HepG2 (cell line): Measurements from ENCODE around the gene KBTBD3. TPM values are rescaled to one million over a fixed set of nuclear protein-coding genes. Genes with fewer than 3 reads are reported as not detected.

Experiments used
- ATAC-seq: fragments of 200-7000 bp; cut with Tn5 transposase; 3 replicates; pipeline ENCODE4 v1.9.1; 2020; ENCODE audit warnings: mild to moderate bottlenecking, moderate library complexity
- BruUV-seq: library from RNA; stranded (reverse); fragments of 400-500 nt; replicated peaks from 2 replicates; lab custom pipeline; 2021; lab: Mats Ljungman, UMichigan
- CTCF ChIA-PET: fragments of 300-600 bp; formaldehyde crosslinking; extraction: SDS; loops from one replicate; lab custom pipeline; 2021; ENCODE audit warnings: low total read pairs, inconsistent platforms, low intra/inter-chr PET ratio; lab: Yijun Ruan, JAX
- POLR2A ChIA-PET: fragments of 350-600 bp; sonication (Branson Sonifier 250); formaldehyde crosslinking; loops from one replicate; lab custom pipeline; 2020; ENCODE audit warnings: antibody characterized with exemption, inconsistent platforms; lab: Yijun Ruan, JAX
- DNase-seq: peaks from one replicate; pipeline ENCODE4 v3.0.0-alpha.2; 2015; ENCODE audit warnings: low spot score
- FAIRE-seq: peaks from 3 replicates; lab custom pipeline; 2011; peaks lifted over from hg19 to GRCh38; lab: Jason Lieb, UNC
- H2AFZ ChIP-seq: one replicate; pipeline ENCODE4 v1.6.1; 2011; ENCODE audit warnings: low read length, inconsistent platforms
- H3K27ac ChIP-seq: fragments of 300-600 bp; 3 replicates; pipeline ENCODE4 v1.8.0; 2011; ENCODE audit warnings: mixed run types, mild to moderate bottlenecking, mixed read lengths, low read length, inconsistent platforms; ENCODE audit not compliant: insufficient read depth; ENCODE audit errors: extremely low read length
- H3K27me3 ChIP-seq, 2 experiments: fragments of 200-600 bp in 1 of 2; 2 replicates in 1 of 2; 3 replicates in 1 of 2; pipeline versions ENCODE4 v1.6.0 to v1.8.0; 2011; ENCODE audit warnings: low read length in 2 of 2, mild to moderate bottlenecking in 2 of 2, moderate library complexity in 2 of 2, inconsistent platforms in 1 of 2; ENCODE audit not compliant: insufficient read depth in 2 of 2, control insufficient read depth in 1 of 2
- H3K36me3 ChIP-seq, 2 experiments: fragments of 200-600 bp in 1 of 2; replicated peaks in 1 of 2; 2 replicates in 1 of 2; 3 replicates in 1 of 2; pipeline versions ENCODE4 v1.5.1 to v1.8.0; 2011; ENCODE audit warnings: low read length in 2 of 2, inconsistent platforms in 1 of 2; ENCODE audit not compliant: insufficient read depth in 2 of 2, control insufficient read depth in 1 of 2
- H3K4me1 ChIP-seq: 2 replicates; pipeline ENCODE4 v1.5.1; 2012; ENCODE audit warnings: low read length, inconsistent platforms; ENCODE audit not compliant: insufficient read depth
- H3K4me2 ChIP-seq: 2 replicates; pipeline ENCODE4 v1.6.0; 2011; ENCODE audit warnings: low read depth, low read length, inconsistent platforms
- H3K4me3 ChIP-seq, 3 experiments: fragments of 200-600 bp in 1 of 3; sonication (generic), shearing (Covaris generic) in 1 of 3; replicated peaks in 1 of 3; 2 replicates each; pipeline ENCODE4 v1.5.1; 2011 to 2016; ENCODE audit warnings: low read length in 3 of 3, inconsistent platforms in 2 of 3, low read depth in 2 of 3, mild to moderate bottlenecking in 2 of 3, control low read depth in 1 of 3, mixed read lengths in 1 of 3; ENCODE audit not compliant: insufficient read depth in 1 of 3
- H3K79me2 ChIP-seq: one replicate; pipeline ENCODE4 v1.6.1; 2011; ENCODE audit warnings: low read length, inconsistent platforms; ENCODE audit not compliant: insufficient read depth
- H3K9ac ChIP-seq: 2 replicates; pipeline ENCODE4 v1.6.0; 2011; ENCODE audit warnings: mild to moderate bottlenecking, low read depth, low read length, inconsistent platforms; ENCODE audit not compliant: insufficient read depth
- H3K9me3 ChIP-seq: 2 replicates; pipeline ENCODE4 v1.5.1; 2012; ENCODE audit warnings: mild to moderate bottlenecking, low read length
- H4K20me1 ChIP-seq: 2 replicates; pipeline ENCODE4 v1.6.0; 2011; ENCODE audit warnings: inconsistent platforms, mild to moderate bottlenecking, low read length, moderate library complexity; ENCODE audit not compliant: insufficient read depth
- IKZF5 ChIP-seq: IDR thresholded peaks from 2 replicates; pipeline ENCODE4 v1.6.1; 2018; ENCODE audit warnings: missing genetic modification reagents, mild to moderate bottlenecking, missing compliant biosample characterization
- KDM4B ChIP-seq: sonication (generic); formaldehyde crosslinking; IDR thresholded peaks from 2 replicates; pipeline ENCODE4 v1.4.0; 2020; ENCODE audit warnings: missing genetic modification reagents
- KLF12 ChIP-seq: sonication (generic); formaldehyde crosslinking; IDR thresholded peaks from 2 replicates; pipeline ENCODE4 v1.4.0; 2020; ENCODE audit warnings: missing genetic modification reagents, borderline replicate concordance
- KLF16 ChIP-seq, 2 experiments: sonication (generic) in 1 of 2; formaldehyde crosslinking in 1 of 2; IDR thresholded peaks; 2 replicates each; pipeline versions ENCODE4 v1.6.1 to v1.8.0; 2016 to 2023; ENCODE audit warnings: missing genetic modification reagents in 2 of 2, missing compliant biosample characterization in 1 of 2
- PAXIP1 ChIP-seq: sonication (generic); formaldehyde crosslinking; conservative IDR thresholded peaks from 2 replicates; pipeline ENCODE4 v1.4.0; 2020; ENCODE audit warnings: mild to moderate bottlenecking, missing genetic modification reagents, moderate library complexity
- SIN3B ChIP-seq: fragments of 150-350 bp; IDR thresholded peaks from 2 replicates; pipeline ENCODE4 v1.6.1; 2014; ENCODE audit warnings: low read length
- ZBTB39 ChIP-seq: sonication (generic); formaldehyde crosslinking; IDR thresholded peaks from 2 replicates; pipeline ENCODE4 v1.5.0; 2020; ENCODE audit warnings: missing genetic modification reagents
- ZFP36 ChIP-seq: fragments of 150-350 bp; IDR thresholded peaks from 2 replicates; pipeline ENCODE4 v1.6.1; 2018; ENCODE audit warnings: borderline replicate concordance, low read length, low read depth; ENCODE audit not compliant: partially characterized antibody
- ZNF326 ChIP-seq: sonication (generic); formaldehyde crosslinking; IDR thresholded peaks from 2 replicates; pipeline ENCODE4 v1.4.0; 2020; ENCODE audit warnings: missing genetic modification reagents, borderline replicate concordance
- ZNF713 ChIP-seq: sonication (generic); formaldehyde crosslinking; IDR thresholded peaks from 2 replicates; pipeline ENCODE4 v1.4.0; 2020; ENCODE audit warnings: mild to moderate bottlenecking, missing genetic modification reagents
- ZNF776 ChIP-seq: sonication (generic); formaldehyde crosslinking; IDR thresholded peaks from 2 replicates; pipeline ENCODE4 v1.4.0; 2020; ENCODE audit warnings: mild to moderate bottlenecking, missing genetic modification reagents
- WGBS: methylation state at CpG from one replicate; pipeline ENCODE4 v1.1.6; 2017; ENCODE audit warnings: low lambda C conversion rate; 5-methylcytosine and 5-hydroxymethylcytosine counted together
- in situ Hi-C: cut with HindIII; loops from 2 replicates; pipeline ENCODE4 v1.10.0; 2017; ENCODE audit warnings: low pct_unique_long_range_greater_than_20kb; ENCODE audit not compliant: extremely low pct_ligation_motif_present
- intact Hi-C: fragments of 100-400 bp; cut with micrococcal nuclease; formaldehyde crosslinking; loops from one replicate; pipeline ENCODE4 v1.10.0; 2022; ENCODE audit not compliant: unreplicated experiment
- polyA plus RNA-seq, 8 experiments: library from polyadenylated mRNA; depleted of rRNA in 3 of 8; stranded (reverse) in 7 of 8; unstranded in 1 of 8; fragments of >200 nt; fragmentation: Illumina TruSeq in 4 of 8; extraction: Trizol in 4 of 8; gene quantifications; 2 replicates each; pipeline versions ENCODE4 v1.2.1 to v1.2.3, GENCODE V29; 2011 to 2016; ENCODE audit warnings: low read depth in 4 of 8, missing spikeins in 1 of 8, mixed read lengths in 1 of 8; ENCODE audit not compliant: insufficient read depth in 1 of 8
- total RNA-seq, 5 experiments: library from RNA; depleted of rRNA; stranded (reverse); fragments of >200 nt; fragmentation: Illumina TruSeq; extraction: Trizol; gene quantifications; 2 replicates each; pipeline ENCODE4 v1.2.3, GENCODE V29; 2016; ENCODE audit warnings: low read depth in 1 of 5

Gene KBTBD3
- total and polyA plus RNA-seq, 2 of the 13 experiments (the other 11 are each of a cell fraction or from before 2014, with no cell fraction given), result 1.8 to 7.4 TPM

DNA sequence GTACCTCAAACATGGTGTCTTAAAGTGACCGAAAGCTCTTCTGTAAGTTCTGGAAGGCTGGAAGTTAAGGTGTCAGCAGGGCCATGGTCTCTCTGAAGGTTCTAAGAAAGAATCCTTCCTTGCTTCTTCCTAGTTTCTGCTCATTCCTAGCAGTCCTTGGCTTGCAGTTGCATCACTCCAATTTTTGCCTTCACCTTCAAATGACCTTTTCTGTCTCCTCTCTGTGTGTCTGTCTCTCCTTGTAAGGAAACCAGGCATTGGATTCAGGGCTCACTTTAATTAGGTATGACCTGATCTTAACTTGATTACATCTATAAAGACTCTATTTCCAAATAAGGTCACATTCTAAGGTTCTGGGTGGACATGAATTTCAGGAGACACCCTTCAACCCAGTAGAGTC lies 9.0 kb upstream of the KBTBD3 start:
- POLR2A ChIA-PET, result interaction anchor here (1.0 to 1.8 kb wide), 2 partner anchors 9 kb away, joined by 3 to 13 read pairs; partner anchors contain the start of genes AASDHPPT and KBTBD3
- in situ Hi-C loops (no loop called here), intact Hi-C loops (loop anchor here (5.0 kb wide), 1 partner anchor 501 kb away; no protein-coding TSS in a partner anchor)
- DNase-seq, result no peak
- H3K4me3 ChIP-seq, result no peak overlapping the region
- H3K27ac ChIP-seq, result no peak overlapping the region
- ATAC-seq, result no peak
- CTCF ChIA-PET, result no interaction called here
- peaks cover 34% of the 10 kb centered on the region for H3K4me1 ChIP-seq
- FAIRE-seq, result no peak
- no TSS peak for BruUV-seq
- H3K36me3 ChIP-seq, result peaks cover 3 to 31% of the 10 kb centered on the region in 2 experiments
- H3K9ac ChIP-seq, result no peak overlapping the region
- no peak overlapping the region for H3K4me2 ChIP-seq
- no peaks in the 10 kb centered on the region for H3K9me3 ChIP-seq
- no peak overlapping the region for H2AFZ ChIP-seq
- peaks cover 27% of the 10 kb centered on the region for H4K20me1 ChIP-seq
- TF ChIP-seq ZNF713 (CRISPR knock-in tag), result no peak
- TF ChIP-seq SIN3B, result no peak
- no peak for TF ChIP-seq ZNF326 (CRISPR knock-in tag)
- TF ChIP-seq IKZF5 (CRISPR knock-in tag), result no peak
- no peak for TF ChIP-seq PAXIP1
- no peak for TF ChIP-seq KDM4B (CRISPR knock-in tag)
- TF ChIP-seq KLF12 (CRISPR knock-in tag), result no peak
- no peak for TF ChIP-seq ZBTB39 (CRISPR knock-in tag)
- TF ChIP-seq ZNF776 (CRISPR knock-in tag), result no peak
- no peak for TF ChIP-seq ZFP36
- TF ChIP-seq KLF16 (CRISPR knock-in tag; IDR thresholded peaks at IDR 0.05), result no peak
- no peaks in the 10 kb centered on the region for H3K27me3 ChIP-seq
- H3K79me2 ChIP-seq, result peaks cover 74% of the 10 kb centered on the region
- 100% methylated on average over 1 of the region's 1 CpG for WGBS
